COLO829 (cell line): Measurements from ENCODE around the gene NDST1.

ENCODE experiments used
- DNase-seq: peaks from one replicate; pipeline ENCODE4 v3.0.0; 2012; ENCODE audit warnings: low spot score

NDST1 gene

DNA sequence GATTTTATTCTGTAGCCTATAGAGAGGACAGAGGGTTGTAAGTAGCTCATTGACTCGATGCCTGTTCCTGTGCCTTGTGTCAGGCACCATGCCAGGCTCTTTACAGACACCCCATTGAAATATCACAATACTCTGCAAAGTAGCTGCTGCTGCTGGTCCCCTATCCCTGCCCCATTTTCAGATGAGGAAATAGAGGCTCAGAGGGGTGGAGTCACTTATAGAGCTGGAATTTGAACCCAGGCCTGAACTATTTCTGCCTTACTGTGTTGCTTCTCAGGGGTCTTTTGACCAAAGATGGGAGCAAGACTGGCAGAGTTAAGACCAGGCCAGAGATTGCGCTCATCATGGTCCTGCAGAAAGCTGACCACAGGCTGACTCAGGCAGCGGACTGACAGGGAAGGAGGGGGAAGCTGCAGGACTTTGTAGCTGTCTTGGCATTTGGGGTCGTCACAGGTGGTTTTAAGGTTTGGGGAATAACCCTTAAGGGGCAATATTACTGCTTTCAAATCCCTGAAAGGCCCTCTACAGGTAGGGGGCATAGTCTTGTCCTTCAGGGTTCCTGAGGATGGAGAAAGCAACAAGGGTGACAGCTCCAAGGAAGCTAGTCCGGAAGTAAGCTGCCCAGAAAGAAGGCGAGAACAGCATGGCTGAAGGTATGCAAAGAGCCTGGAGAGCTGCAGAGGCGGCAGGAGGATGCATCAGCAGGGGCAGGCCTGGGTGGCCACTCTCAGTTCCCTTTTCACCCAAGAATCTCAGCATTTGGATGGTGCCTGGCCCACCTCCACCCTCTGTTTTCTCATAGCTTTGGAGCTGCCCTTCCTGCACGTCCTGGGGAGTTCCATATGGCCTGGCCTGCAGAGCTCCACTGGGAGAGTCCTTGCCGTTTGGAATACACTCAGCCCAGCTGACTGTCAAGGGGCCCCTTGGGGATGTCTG lies 18.3 kb upstream of the NDST1 start:
- no peak for DNase-seq

DNA sequence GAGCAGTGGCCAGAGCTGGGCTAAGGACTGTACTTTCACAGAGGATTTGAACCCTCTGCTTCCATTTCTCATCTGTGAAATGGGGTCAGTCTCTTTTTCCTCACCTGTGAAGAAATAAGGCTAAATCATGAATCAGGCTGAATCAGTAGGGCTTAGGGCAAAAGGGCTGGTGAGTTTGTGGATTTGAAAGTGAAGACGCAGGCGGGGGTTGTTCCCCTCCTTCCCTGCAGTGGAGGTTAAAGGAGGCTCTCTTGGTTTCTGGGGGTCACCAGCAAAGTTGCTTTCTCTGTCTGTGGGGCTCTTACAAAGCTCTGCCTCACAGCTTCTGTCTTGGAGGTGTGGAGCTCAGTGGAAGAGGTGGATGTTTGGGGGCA lies 17.6 kb upstream of the NDST1 start:
- DNase-seq, result no peak

DNA sequence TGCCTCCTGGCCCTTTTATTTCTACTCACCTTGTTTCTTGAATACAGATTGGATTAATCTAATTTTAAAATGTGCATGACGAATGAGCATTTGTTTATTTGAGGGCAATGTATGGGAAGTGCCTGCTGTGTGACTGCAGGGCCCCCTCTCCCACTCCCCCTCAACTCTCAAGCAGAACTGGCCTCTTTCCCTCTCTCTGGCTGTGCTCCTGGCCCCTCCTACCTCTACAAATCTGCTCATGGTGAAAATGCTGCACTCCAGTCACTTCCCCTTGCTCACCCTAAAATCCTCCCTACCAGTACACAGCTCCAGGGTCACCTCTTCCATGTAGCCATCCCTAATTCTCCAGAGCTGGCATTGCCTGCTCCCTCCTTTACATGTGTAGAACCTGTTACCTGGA lies 17.2 kb upstream of the NDST1 start:
- DNase-seq, result no peak

DNA sequence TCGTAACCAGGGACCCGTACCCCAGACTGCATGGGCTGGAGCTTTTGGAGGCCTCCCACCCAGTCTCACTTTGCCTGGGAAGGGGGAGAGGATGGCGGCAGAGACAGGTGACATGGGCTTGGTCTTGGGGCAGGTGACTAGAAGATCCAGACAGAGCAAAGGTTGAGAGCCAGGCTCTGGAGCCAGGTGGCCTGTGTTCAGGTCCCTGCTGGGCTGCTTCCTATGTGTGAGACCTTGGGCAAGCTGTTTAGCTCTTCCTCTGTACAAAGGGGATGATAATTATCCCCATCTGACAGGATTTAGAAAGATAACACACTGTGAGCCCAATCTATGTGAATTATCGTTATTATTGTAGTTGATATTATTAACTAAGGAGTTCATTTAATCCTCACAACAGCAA lies 16.1 kb upstream of the NDST1 start:
- DNase-seq, result no peak

DNA sequence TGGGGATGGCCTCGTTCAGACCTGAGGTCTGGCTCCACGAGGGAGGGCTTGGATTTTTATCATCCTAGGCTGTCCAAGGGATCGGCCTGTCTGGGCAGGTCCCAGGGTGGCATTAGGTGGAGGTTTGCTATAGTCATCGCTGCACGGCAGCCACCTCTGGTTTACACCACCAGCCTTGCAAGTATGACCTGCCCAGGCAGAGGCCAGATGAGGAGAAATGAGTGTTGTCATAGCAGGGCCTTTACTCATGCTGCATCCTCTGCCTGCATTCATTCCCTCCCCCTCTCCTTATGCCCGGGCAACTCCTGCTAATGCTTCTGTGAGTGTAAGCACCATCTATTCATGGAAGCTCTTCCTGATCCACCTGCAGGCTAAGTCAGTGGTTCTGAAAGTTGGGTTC lies 15.3 kb upstream of the NDST1 start:
- DNase-seq, result no peak

DNA sequence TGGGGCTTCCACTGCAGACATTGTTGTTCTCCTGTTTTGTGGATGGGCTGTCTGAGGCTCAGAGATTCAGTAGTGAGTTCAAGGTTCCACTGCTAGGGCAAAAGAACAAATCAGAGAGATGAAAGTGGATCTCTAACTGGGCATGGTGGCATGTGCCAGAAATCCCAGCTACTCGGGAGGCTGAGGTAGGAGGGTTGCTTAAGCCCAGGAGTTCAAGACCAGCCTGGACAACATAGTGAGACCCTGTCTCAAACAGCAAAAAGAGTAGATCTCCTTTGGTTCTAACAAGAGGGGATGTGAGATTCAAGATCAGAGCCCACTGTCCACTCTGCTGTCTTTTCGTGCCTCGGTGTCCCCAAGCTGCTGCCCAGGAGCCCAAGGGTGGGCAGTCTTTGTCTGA lies 11.8 kb upstream of the NDST1 start:
- no peak for DNase-seq

DNA sequence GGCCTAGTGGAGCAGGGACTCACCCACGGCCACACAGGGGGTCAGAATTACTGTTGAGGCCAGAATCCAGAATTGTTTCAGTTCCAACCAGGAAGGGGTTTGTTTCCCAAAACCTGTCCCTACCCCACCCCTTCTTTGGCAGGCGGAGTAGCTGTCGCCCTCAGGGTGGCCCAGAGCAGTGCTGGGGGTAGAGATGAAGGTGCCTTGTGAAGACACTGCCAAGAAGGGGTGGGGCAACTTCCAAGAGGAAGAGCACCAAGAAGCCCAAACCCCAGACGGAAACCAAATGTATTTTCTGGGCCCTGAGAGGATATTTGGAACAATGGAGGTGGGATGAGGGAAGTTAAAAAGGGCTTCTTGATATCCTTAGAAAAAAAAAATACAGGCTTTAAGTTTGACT lies 11.4 kb upstream of the NDST1 start:
- no peak for DNase-seq

DNA sequence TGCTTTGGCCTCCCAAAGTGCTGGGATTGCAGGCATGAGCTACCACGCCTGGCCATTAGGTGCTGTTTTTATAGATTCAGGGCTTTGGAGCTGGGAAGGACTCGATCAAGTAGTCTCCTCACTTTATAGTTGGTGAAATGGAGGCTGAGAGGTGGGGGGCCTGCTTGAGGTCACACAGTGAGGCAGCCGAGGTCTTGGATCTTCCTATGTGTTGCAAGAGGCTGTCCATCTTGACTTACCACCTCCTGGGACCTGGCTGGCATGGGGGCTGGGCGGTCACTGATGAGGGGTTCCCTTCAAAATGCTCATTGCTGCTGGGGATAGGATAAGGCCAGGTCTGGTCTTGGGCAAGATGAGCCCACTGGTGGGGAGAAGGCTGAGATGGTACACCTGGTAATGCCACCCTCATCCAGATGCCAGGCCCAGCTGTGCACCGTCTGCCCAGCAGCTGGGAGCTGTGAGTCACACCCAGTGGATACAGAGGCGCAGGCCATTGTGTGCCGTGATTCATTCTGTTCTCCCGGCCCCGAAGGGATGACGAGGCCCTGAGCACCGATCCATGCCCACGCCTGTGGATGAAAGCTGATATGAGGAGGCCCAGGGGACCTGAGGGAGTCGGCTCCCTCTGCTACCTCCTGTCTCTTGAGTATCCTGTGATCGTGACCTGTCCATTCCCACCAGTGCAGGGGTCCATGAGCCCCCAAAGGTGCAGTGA lies 10.5 kb upstream of the NDST1 start:
- peak; percentile 76 for DNase-seq

DNA sequence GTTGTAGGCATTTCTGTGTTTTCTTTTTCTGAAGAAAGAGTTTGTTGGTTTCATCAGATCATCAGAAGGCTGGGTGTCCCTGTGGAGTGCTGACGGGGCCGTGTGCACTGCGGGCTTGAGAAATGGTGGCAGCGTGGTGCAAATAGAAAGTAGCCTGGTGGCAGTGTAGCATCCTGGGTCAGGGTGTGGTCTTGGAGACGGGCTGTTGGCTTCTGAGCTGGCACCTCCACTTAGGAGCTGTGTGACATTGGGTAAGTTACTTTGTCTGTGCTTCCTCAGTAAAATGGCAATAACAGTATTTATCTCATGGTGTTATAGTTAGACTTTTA lies 10.0 kb upstream of the NDST1 start:
- no peak for DNase-seq

DNA sequence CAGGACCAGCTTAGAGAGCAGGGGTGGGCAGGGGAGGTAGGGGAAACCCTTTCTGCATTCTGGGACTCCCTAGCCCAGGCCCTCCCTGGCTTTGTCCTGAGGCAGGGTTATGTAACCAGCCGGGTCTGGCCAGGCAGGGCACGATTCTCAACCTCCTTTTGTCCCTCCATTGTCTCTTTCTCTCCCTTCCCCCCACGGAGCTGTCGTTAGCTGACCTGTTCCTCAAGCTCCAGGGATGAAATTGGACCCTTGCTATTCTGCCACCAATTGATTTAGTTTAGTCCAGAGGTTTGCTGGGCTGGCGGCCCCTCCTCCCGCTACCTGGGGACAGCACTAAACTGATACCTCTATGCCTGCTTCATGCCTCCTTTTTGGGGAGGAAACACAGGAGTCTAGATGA lies 9.4 kb upstream of the NDST1 start:
- no peak for DNase-seq

DNA sequence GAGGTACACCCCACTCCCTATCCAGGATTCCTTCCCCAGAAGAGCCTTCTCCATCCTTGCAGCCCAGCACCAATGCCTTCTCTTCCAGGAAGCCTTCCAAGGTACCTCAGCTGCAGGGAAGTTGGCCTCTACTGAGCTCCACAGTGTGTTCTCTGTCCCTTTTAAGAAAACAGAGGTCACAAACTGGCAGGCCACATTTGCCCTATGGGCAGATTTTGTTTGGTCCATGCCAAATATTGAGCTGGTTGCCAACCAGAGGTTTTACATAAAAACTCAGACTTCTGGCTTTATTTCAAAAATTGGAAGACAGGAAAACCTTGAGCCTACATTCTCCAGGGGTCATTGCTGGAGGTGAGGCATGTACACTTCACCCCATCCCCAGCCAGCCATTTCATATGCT lies 9.0 kb upstream of the NDST1 start:
- no peak for DNase-seq

DNA sequence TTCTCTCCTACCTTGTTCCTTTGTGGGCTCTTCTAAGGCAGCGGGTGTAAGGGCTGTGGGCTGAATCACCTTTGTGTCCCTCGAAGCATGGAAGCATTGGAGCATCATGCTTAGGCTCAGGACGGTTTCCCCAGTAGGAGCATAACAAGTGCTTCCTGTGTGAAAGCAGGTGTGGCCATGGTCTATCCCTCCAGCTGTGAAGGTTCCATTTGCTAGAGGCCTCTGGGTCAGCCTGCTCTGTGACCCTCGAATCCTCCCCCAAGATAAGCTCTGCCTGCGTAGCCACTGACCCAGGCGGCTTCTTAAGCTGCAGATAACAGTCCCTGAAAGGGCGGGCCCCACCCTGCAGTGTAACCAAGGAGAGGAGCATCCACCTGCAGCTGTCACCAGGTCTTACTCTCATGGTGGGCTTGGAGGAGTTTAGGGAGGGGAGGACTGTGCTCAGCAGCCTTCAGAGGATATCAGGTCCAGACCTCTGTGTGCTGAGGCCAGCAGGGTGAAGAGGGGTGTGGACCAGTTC lies 8.4 kb upstream of the NDST1 start:
- DNase-seq, result no peak

DNA sequence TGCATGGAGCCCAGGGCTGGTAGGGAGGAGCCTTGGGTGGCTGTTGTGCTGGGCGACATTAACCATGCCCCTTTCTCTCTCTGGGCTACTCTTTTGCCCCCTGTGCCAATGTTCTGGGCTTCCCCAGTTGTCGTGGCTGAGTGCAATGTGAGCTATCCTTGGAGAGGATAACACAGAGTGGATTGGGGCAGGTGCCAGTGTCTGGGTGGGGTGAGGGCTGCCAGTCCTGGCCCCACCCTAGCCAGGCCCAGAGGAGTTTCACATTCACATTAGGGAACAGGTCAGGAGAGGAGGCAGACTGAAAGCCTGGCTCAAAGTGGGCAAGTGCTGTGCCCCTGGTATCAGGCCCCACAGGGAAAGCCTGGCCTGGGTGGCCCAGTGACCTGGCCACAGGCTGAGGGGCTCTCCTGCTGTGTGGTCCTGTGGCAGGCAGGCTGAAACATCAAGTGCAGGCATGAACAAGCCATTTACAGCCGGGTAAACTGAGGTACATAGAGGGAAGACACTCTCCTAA lies 7.5 kb upstream of the NDST1 start:
- DNase-seq, result no peak

DNA sequence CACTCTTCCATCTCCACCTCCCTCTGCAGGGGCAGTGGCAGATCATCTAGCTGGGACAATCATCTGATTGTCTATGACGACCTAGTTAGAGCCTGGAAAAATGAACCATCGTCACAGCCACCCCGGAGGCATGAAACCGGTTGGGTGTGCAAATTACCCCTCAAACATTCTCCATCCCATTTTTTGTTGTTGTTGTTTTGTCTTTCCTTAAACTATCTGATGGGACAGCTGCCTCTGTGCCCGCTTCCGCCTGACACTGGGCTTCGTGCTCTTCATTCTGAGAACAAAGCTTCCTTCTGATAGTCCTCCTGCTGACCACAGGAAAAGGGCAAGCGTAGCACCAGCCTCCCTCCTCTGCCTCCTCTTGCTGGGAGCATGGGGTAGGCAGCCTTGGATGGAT lies 7.0 kb upstream of the NDST1 start:
- peak; percentile 51 for DNase-seq

DNA sequence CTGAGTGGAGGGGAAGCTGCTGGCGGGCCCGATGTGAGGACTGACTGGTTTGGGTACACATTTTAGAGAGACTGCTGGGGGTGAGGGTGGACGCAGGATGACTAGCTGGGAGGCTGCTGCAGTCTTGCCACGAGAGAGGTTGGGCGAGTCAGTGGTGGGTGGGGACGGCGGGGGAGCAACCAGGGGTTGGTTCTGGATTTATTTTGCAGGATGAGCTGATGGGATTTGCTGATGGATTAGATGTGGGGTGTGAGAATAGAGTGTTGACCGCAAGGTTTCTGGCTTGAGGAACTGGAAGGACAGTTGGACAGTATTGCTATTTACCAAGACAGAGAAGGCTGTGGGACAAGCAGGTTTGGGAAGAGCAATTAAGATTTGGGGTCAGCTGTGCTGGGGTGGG lies 5.8 kb upstream of the NDST1 start:
- DNase-seq, result no peak

DNA sequence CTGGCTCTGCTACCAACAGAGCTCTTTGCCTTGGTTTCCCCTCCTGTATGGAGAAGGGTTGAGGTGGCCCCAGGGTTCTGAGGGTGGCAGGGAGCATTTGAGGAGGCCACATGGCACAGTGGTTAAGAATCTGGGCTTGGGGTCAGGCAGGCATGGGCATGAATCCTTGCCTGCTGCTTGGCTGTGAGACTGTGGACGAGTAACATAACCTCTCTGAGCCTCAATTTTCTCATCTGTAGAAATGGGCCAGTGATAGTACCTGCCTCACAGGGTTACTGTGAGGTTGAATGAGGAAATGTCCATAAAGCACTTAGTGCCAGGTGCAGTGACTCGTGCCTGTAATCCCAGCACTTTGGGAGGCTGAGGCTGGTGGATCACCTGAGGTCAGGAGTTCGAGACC lies 5.1 kb upstream of the NDST1 start:
- DNase-seq, result no peak

DNA sequence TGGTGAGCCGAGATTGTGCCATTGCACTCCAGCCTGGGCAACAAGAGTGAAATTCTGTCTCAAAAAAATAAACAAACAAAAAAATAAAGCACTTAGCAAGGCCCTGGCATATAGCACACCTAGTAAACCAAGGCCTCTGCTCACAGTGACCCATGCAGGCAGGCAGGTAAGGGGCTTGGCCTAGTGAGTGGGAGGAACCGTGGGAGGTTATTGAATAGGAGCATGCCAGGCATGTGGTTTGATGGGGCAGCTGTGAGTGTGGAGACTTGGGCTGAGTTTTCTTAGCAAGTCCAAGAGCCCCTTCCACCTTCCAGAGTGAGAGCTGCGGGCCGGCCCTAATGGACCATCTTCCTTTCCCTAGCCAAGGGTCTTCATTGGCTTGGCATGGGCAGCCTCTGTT lies 4.5 kb upstream of the NDST1 start:
- no peak for DNase-seq

DNA sequence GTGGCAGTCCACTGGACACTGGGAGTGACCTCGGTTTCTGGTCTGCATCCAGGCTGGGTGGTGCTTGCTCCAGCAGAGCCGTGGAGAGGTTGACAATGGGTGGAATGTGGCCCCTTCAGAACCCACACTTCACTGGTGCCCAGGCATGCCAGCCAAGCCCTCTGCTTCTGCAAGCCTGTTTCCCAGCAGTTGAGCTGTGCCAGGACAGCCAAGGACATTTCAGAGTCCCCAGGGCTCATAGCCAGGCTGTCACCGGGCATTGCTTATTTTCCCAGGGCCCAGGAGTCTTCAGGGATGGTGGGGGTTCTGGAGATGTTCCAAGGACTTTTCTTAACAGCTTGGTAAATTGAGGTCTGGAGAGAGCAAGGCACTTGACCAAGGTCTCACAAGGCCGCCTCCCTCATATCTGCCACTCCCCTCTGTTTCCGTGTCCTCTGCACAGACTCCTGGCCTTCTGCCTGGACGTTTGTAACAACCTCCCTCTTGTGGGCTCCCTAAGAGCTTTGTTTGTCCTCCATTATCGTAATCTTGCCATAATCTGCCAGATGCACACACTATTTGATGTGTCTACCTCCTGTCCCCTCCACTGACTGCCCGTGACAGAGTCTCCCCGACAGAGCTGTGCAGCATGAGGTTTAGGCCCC lies 3.8 kb upstream of the NDST1 start:
- DNase-seq, result no peak

DNA sequence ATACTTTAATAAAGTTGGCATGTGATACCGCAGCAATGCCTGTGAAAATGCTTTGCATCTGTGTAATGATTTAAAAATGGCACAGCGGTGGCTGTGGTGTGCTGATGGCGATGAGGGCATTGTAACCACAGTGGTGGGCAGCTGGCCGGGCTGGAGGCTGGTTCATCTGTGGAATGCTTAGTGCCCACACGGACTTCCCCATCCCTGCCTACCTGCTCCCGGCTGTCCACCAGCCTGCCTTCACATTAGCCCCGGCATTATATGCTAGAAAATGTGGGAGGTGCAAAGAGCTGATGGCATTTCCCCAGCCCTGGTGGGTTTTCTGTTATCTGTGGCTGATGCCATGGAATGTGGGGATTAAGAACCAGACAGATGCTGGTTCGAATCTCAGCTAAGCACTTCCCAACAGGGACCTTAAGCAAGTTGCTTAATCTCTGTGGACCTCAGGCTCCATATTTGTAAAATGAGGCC lies 2.9 kb upstream of the NDST1 start:
- no peak for DNase-seq

DNA sequence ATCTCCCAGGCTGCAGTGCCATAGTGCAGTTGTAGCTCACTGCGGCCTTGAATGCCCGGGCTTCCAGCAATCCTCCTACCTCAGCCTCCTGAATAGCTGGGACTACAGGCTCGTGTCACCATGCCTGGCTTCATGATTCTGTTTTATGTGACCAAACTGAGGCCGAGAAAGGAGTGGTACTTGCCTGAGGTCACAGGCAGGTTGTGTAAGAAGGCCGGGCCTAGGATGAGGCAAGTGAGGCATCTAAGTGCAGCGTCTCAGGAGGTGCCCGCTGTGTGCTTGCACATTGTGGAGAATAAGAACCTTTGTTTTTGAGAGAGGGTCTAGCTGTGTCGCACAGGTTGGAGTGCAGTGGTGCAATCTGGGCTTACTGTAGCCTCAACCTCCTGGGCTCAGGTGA lies 2.1 kb upstream of the NDST1 start:
- DNase-seq, result no peak

DNA sequence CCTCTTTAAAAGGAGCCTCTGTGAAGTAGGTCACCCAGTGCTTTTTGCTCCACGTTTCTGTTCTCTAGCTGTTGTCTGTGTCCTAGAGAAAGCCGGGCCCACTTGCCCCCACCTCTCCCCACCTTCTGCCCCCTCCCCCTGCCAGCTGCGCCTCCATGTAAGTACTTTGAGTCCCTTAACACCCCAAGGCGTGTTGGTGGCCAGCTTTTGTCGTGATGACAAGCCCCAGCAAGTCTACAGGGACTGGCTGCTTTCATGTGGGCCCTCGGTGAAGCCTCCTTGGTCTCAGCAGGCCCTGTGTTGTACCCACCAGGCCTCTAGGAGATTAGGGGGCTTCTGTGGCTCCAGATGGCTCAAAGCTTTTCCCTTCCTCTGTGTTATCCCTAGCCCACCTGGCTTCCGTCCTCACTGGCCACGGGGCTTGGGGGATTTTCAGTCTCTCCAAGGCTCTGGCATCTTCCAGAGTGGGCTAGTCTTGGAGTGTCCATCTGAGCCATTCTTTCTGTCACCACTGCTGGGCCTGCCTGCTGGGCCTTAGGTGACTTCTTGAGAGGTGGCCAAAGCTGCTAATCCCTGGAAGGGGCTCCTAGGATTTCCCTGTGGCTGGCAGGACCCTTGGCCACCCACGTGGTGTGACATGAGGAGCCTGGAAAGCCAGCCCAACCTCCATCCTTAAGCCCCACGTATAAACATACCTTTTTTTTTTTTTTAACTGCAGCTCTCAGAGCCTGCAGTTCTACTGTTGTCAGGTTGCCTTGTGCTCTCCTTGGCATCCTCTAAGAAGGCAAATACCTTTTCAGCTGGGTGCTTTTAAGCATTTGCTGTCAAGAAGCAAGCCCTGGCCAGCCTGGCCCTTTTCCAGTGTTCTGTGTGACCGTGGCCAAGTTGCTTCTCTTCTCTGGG lies 1.1 kb upstream of the NDST1 start:
- DNase-seq, result no peak

DNA sequence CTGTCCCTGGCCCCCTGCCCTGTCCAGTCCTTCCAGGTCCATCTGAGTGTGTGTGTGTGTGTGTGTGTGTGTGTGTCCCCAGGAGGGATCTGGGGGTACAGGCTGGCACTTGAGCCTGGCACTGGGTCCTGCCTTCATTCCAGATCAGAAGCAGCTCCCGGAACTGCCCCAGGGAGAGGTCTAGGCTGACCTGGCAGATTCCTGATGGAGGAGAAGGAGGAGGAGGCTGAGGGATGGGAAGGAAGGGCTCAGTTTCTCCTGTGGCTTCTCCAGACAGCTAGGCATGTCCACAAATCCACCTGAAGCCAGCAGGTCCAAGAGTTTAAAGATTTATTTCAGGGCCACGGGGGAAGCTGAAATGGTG lies 328 bp downstream of the NDST1 start:
- no peak for DNase-seq
